HG03095 (cell line): Measurements from ENCODE around the gene SP6.
A peak's percentile ranks its signal among the peaks of the same experiment; 100 is the strongest.

Experiments
- ATAC-seq: cut with Tn5 transposase; IDR thresholded peaks from one replicate; pipeline ENCODE4 v1.9.1; 2021; ENCODE audit warnings: moderate library complexity; ENCODE audit not compliant: unreplicated experiment

Gene SP6

GRCh38 chr17:47857551-47858455 lies 6.8 kb upstream of the SP6 start:
- no peak for ATAC-seq

- ATAC-seq, result no peak
Observed at GRCh38 chr17:47856830-47857229, 5.9 kb upstream of the SP6 start.

- ATAC-seq, result no peak
Observed at GRCh38 chr17:47855737-47856136, 4.8 kb upstream of the SP6 start.

- no peak for ATAC-seq
Observed at GRCh38 chr17:47853616-47854015, 2.7 kb upstream of the SP6 start.

- no peak for ATAC-seq
Observed at GRCh38 chr17:47852113-47852949, 1.4 kb upstream of the SP6 start.

- no peak for ATAC-seq
Observed at GRCh38 chr17:47851764-47852112, 775 bp upstream of the SP6 start.

GRCh38 chr17:47850373-47850691 lies 631 bp downstream of the SP6 start:
- ATAC-seq, result no peak

GRCh38 chr17:47848198-47848513 lies 2.8 kb downstream of the SP6 start:
- ATAC-seq, result no peak

GRCh38 chr17:47847341-47848197 lies 3.4 kb downstream of the SP6 start:
- ATAC-seq, result no peak

- ATAC-seq, result no peak
Observed at GRCh38 chr17:47846716-47847340, 4.1 kb downstream of the SP6 start.

GRCh38 chr17:47845716-47846075 lies 5.3 kb downstream of the SP6 start:
- no peak for ATAC-seq

- no peak for ATAC-seq
Observed at GRCh38 chr17:47844814-47845715, 5.9 kb downstream of the SP6 start.

GRCh38 chr17:47844227-47844626 lies 6.7 kb downstream of the SP6 start:
- ATAC-seq, result no peak

- no peak for ATAC-seq
Observed at GRCh38 chr17:47843391-47843730, 7.6 kb downstream of the SP6 start.

- ATAC-seq, result no peak
Observed at GRCh38 chr17:47841488-47842291, 9.3 kb downstream of the SP6 start.

GRCh38 chr17:47840742-47841487 lies 10.0 kb downstream of the SP6 start, which contains the start of gene SCRN2:
SCRN2 (minus strand) TSS chr17:47841273; CDS start chr17:47840843, 430 bp downstream.
- ATAC-seq, result peak; percentile 73

GRCh38 chr17:47840001-47840741 lies 10.8 kb downstream of the SP6 start:
- no peak for ATAC-seq

- ATAC-seq, result no peak
Observed at GRCh38 chr17:47839071-47839470, 11.9 kb downstream of the SP6 start.
